Activated T-cell treated with anti-CD3 and anti-CD28 coated beads, Interleukin-2, amount 50 U/mL, for 24 hours (primary cell): ENCODE results near the gene DPP4.

Experiments used
- DNase-seq: peaks from one replicate; pipeline ENCODE4 v3.0.0-alpha.2; 2020
- H3K27ac Mint-ChIP-seq: 2 replicates; pipeline ENCODE4 v1.8.0; 2020; ENCODE audit warnings: mild to moderate bottlenecking, mixed read lengths
- H3K27me3 Mint-ChIP-seq: 2 replicates; pipeline ENCODE4 v1.8.0; 2020; ENCODE audit warnings: mixed read lengths
- H3K36me3 Mint-ChIP-seq: 2 replicates; pipeline ENCODE4 v1.8.0; 2020; ENCODE audit warnings: low read depth, mixed read lengths
- H3K4me1 Mint-ChIP-seq: 2 replicates; pipeline ENCODE4 v1.8.0; 2020; ENCODE audit warnings: low read depth, mixed read lengths
- H3K4me3 Mint-ChIP-seq: 2 replicates; pipeline ENCODE4 v1.8.0; 2020; ENCODE audit warnings: mild to moderate bottlenecking, moderate library complexity, mixed read lengths
- H3K9me3 Mint-ChIP-seq: 2 replicates; pipeline ENCODE4 v1.8.0; 2020; ENCODE audit warnings: mixed read lengths

The DPP4 gene

DNA sequence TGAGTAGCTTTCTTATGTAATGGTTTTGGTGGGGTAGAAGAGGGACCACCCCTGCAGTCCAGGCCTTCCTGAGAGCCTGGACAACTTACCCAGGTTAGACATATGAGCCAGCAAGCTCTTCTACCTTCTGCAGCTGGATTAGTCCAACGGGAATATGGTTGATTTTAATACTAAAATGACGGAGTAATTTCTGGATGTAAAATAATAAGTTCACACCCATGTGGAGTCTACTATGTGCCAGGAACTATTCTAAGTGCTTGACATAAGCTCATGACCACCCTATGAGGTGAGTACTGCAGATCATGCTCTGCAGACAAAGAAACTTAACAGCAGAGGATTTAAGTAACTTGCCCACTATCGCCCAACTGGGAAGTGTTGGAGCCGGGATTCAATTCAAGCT is 45.5 kb downstream of the DPP4 start:
- Mint-ChIP-seq H3K4me3 (no peak overlapping the region), H3K36me3 (peaks cover 87% of the 10 kb centered on the region), H3K27me3 (no peaks in the 10 kb centered on the region), H3K4me1 (peaks cover 30% of the 10 kb centered on the region), H3K9me3 (no peaks in the 10 kb centered on the region), H3K27ac (no peak overlapping the region)
- no peak for DNase-seq

DNA sequence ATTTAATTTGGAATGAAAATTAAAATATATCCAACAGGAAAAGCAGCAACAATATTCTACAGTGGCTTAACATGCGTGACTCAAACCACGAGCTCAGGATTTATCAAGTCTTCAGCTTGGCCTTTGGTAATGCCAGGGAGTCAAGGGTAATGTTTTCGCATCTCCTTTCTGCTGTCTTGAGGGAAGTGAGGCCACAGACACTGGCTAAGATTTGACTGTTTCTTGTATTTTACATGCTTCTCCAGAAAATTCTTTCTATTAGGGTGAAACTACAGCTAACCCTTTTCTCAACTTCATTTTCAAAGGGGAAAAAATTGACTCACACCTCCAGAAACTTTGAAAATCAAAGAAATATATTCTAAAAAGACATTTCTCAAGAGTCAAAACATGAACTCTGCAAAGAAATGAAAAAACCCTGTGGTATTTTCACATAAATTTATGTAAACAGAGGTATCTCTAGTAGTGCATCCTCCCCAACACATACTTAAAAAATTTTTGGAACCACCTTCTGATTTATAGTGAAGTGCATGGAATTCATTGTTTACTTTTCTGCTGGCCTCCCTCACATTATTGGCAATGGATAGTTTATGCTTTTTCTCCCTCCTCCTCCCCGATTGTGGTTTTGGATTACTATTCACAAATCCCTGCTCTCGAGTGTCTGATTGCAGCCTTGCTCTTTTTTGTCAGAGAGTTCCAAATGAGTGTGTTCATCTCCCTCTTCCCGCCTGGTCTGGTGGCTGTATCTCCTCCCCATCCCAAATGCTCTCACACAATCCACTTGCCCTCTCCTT is 48.7 kb downstream of the DPP4 start:
- Mint-ChIP-seq H3K9me3 (no peaks in the 10 kb centered on the region), H3K27me3 (no peaks in the 10 kb centered on the region), H3K36me3 (peaks cover 83% of the 10 kb centered on the region), H3K4me3 (no peak overlapping the region), H3K4me1 (peaks cover 56% of the 10 kb centered on the region), H3K27ac (peak overlapping the region; percentile 58)
- DNase-seq = no peak

GRCh38 chr2:162022290-162022945 is 51.6 kb downstream of the DPP4 start:
- no peak for DNase-seq
- Mint-ChIP-seq H3K27me3 (no peaks in the 10 kb centered on the region), H3K36me3 (peaks cover 84% of the 10 kb centered on the region), H3K4me3 (no peak overlapping the region), H3K27ac (no peak overlapping the region), H3K4me1 (peaks cover 50% of the 10 kb centered on the region), H3K9me3 (no peaks in the 10 kb centered on the region)

- Mint-ChIP-seq H3K27ac (peak overlapping the region; percentile 3), H3K27me3 (no peaks in the 10 kb centered on the region), H3K4me3 (no peak overlapping the region), H3K4me1 (peaks cover 55% of the 10 kb centered on the region), H3K36me3 (peaks cover 87% of the 10 kb centered on the region), H3K9me3 (no peaks in the 10 kb centered on the region)
- no peak for DNase-seq
Measured at GRCh38 chr2:162021516-162022058, 52.4 kb downstream of the DPP4 start.

DNA sequence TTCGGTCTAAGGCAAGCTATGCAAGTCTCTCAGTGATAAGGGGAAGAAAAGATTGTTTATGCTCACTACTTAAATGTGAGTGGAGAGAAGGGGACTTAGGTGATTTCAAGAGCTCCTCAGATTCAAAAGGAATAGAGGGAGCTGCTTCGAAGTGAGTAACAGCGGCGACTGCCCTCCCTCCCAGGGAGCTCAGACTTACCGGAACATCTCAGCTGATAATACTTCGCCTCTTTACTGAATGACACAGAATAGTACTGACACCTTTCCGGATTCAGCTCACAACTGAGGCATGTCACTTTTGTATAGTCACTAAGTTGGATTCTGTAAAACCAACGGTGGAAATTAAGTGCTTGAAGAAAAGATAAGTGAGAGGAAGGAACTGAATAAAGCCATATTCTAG is 55.5 kb downstream of the DPP4 start:
- H3K36me3 Mint-ChIP-seq = peaks cover 90% of the 10 kb centered on the region
- H3K9me3 Mint-ChIP-seq = no peaks in the 10 kb centered on the region
- H3K4me3 Mint-ChIP-seq = no peak overlapping the region
- H3K4me1 Mint-ChIP-seq = peaks cover 53% of the 10 kb centered on the region
- H3K27me3 Mint-ChIP-seq = no peaks in the 10 kb centered on the region
- H3K27ac Mint-ChIP-seq = peak overlapping the region; percentile 28
- DNase-seq = no peak

GRCh38 chr2:162017233-162017632 is 56.8 kb downstream of the DPP4 start:
- peaks cover 3% of the 10 kb centered on the region for H3K9me3 Mint-ChIP-seq
- H3K4me3 Mint-ChIP-seq = no peak overlapping the region
- no peak for DNase-seq
- H3K36me3 Mint-ChIP-seq = peaks cover 88% of the 10 kb centered on the region
- peaks cover 50% of the 10 kb centered on the region for H3K4me1 Mint-ChIP-seq
- peak overlapping the region; percentile 5 for H3K27ac Mint-ChIP-seq
- no peaks in the 10 kb centered on the region for H3K27me3 Mint-ChIP-seq

GRCh38 chr2:162016080-162016479 is 57.9 kb downstream of the DPP4 start:
- peaks cover 3% of the 10 kb centered on the region for H3K9me3 Mint-ChIP-seq
- H3K36me3 Mint-ChIP-seq = peaks cover 88% of the 10 kb centered on the region
- H3K4me1 Mint-ChIP-seq = peaks cover 51% of the 10 kb centered on the region
- no peak overlapping the region for H3K4me3 Mint-ChIP-seq
- no peaks in the 10 kb centered on the region for H3K27me3 Mint-ChIP-seq
- H3K27ac Mint-ChIP-seq = no peak overlapping the region
- no peak for DNase-seq

DNA sequence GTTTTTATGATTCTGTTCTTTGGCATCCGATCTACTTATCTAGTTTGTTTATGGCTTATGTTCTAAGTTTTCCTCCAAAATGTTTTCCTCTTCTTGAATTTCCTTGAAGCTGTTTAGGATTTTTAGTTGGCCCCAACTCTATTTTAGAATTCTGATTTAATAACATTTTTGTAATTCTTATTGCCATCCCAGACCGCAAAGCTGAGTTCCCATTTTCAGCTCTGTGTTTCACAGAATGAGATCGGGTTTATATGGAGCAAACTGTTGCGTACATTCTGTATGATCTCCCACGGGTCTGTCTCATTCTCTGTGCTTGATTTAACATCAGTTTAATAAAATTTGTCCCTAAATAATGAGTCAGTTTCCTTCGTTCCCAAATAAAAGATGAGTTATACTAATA is 59.3 kb downstream of the DPP4 start:
- Mint-ChIP-seq H3K9me3 (peaks cover 3% of the 10 kb centered on the region), H3K4me1 (peaks cover 60% of the 10 kb centered on the region), H3K27ac (peak overlapping the region; percentile 95), H3K4me3 (no peak overlapping the region), H3K27me3 (no peaks in the 10 kb centered on the region), H3K36me3 (peaks cover 87% of the 10 kb centered on the region)
- no peak for DNase-seq

DNA sequence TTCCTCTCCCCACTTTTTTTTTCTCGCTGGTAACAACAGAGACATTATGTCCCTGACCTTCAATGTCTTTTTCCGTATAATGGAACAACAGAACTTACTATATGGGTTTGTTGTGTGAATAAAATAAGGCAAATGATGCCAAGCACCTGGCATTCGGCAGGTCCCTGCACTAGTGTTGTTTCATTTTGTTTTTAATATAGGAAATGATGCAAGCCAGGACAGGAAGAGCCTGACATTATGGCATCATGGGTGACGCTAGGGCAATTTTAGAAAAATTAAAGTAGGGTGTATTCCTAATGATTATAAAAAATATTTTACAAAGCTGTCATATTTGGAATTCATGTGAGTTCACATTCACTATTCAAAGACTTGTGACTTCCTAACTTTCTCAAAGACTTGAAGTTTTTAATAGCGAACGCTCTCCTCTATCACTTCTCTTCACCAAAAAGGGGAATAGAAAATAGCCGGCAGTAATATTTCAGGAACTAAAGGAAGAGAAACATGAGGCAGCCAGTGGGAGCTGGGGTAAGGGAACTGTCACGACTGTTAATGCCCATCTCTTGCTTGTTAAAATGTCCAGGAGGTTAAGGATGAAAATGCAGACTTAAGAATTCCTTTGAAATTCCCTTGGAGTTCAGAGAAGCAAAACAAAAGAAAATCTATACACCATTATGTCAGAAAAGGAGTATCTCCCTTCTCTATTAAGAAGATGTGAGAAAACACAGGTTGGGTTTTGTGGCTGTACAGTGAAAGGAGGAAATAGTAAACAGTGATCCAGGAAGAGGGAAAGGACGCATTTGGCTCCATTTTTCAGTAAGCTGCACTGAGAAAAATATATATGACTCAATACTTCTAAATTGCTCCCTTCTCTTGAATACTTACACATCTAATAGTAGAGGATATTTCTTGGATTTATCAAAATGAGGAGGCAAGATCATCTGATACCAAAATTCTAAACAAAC is 60.2 kb downstream of the DPP4 start:
- Mint-ChIP-seq H3K4me1 (peaks cover 65% of the 10 kb centered on the region), H3K36me3 (peaks cover 83% of the 10 kb centered on the region), H3K9me3 (peaks cover 3% of the 10 kb centered on the region), H3K27ac (peak overlapping the region; percentile 95), H3K27me3 (no peaks in the 10 kb centered on the region), H3K4me3 (peak overlapping the region; percentile 63)
- DNase-seq = no peak

DNA sequence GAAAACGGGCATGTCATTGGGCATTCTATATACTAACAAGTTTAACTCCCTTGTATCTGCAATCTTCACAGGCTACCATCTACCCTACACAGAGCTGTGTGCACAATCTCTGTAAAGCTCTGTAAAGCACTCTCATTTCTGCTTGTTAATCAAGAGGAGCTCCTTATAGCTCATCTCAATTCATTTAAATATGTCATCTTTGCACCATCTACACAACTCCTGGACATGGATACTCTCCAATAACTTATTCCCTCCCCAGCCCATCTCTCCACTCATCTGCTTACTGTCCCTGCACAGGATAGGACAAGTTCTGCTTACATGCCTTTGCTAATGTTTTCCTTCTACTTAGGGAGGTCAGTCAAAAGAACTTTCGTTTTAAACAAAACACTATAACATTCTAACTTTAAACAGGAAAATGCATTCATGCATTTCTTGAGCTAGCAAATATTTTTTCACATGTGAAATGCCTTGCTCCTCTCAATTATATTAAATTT is 61.4 kb downstream of the DPP4 start:
- H3K36me3 Mint-ChIP-seq = peaks cover 80% of the 10 kb centered on the region
- H3K9me3 Mint-ChIP-seq = peaks cover 3% of the 10 kb centered on the region
- H3K4me3 Mint-ChIP-seq = peak overlapping the region; percentile 15
- peak overlapping the region; percentile 75 for H3K27ac Mint-ChIP-seq
- H3K27me3 Mint-ChIP-seq = no peaks in the 10 kb centered on the region
- DNase-seq = no peak
- H3K4me1 Mint-ChIP-seq = peaks cover 65% of the 10 kb centered on the region

DNA sequence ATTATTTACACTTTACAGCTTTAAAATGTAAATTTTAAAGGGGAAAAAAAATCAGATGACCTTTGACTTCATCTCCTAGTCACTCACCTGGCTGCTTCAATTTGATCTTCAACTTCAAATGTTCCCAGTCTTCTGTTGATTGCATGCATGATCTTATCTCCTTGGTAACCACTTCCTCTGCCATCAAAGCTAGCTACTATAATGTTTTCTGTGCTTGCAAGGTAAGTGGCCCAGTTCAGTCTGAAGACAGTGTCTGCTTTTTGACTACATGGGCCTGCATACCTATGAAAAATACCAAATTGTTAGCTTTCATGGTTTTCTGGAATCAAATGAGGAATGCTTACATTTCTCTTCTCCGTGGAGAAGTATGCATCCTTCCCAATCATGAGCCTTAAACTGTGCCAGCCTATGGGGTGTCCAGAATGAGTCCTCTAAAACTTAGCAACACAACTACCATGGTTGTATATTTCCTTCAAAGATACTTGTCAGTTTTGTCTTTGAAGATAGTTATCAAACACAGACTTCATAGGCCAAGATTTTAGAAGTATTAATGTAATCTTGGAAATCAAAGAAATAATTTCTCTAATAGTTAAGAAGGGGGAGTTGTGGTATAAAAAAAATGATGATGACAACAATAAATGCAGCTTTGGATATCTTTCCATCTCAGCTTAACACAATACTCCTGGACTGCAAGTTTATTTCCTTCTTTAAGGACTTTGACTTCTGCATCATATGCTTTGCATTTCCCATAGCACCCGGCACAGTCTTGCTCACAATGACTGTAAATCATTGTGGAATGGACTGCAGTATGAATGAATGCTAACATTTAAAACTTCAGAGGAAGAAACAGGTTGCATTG is 62.1 kb downstream of the DPP4 start:
- DNase-seq = no peak

DNA sequence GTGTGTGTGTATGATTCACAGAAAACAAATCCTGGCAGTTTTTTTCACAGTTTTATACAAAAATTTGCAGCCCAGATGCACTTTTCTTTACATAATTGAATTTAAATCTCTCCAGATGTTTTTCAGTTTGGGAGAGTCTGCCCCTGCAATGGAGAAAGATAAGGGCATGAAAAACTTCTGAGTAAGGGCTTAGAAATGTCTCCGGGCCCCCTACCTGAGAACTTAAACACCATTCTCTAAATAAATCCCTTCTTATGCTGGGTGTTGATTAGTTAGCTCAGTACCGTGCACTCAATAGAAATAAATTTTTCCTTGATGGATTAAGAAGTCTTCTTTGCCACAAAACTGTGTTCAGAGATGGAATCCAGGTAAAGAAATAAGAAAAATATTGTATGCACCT is 64.5 kb downstream of the DPP4 start:
- no peak for DNase-seq
- H3K27me3 Mint-ChIP-seq = no peaks in the 10 kb centered on the region
- H3K36me3 Mint-ChIP-seq = peaks cover 68% of the 10 kb centered on the region
- H3K4me1 Mint-ChIP-seq = peaks cover 56% of the 10 kb centered on the region
- H3K4me3 Mint-ChIP-seq = no peak overlapping the region
- no peak overlapping the region for H3K27ac Mint-ChIP-seq
- H3K9me3 Mint-ChIP-seq = peaks cover 3% of the 10 kb centered on the region

More for the DNA sequence above, 62.1 kb downstream of the DPP4 start:
- peak overlapping the region; percentile 75 for H3K27ac Mint-ChIP-seq
- H3K4me1 Mint-ChIP-seq = peaks cover 65% of the 10 kb centered on the region
- no peaks in the 10 kb centered on the region for H3K27me3 Mint-ChIP-seq
- peaks cover 3% of the 10 kb centered on the region for H3K9me3 Mint-ChIP-seq
- H3K36me3 Mint-ChIP-seq = peaks cover 78% of the 10 kb centered on the region
- H3K4me3 Mint-ChIP-seq = peak overlapping the region; percentile 15

GRCh38 chr2:162007447-162008040 is 66.5 kb downstream of the DPP4 start:
- no peak overlapping the region for H3K27ac Mint-ChIP-seq
- no peak for DNase-seq

More at GRCh38 chr2:162007447-162008040, 66.5 kb downstream of the DPP4 start:
- H3K9me3 Mint-ChIP-seq = no peaks in the 10 kb centered on the region
- H3K36me3 Mint-ChIP-seq = peaks cover 71% of the 10 kb centered on the region
- peaks cover 41% of the 10 kb centered on the region for H3K4me1 Mint-ChIP-seq
- no peaks in the 10 kb centered on the region for H3K27me3 Mint-ChIP-seq
- H3K4me3 Mint-ChIP-seq = no peak overlapping the region
